Keratinocyte (primary cell): ENCODE measurements around the gene WDR11.

ENCODE experiments used
- CTCF ChIP-seq, 3 experiments: IDR thresholded peaks in 1 of 3; conservative IDR thresholded peaks in 1 of 3; optimal IDR thresholded peaks in 1 of 3; 2 replicates in 2 of 3; 3 replicates in 1 of 3; pipeline versions ENCODE3 to v1.5.1; 2011; ENCODE audit warnings: low read length in 3 of 3, mild to moderate bottlenecking in 3 of 3, moderate library complexity in 2 of 3, control low read depth in 1 of 3, inconsistent platforms in 1 of 3; ENCODE audit not compliant: insufficient read depth in 2 of 3; ENCODE audit errors: extremely low read depth in 1 of 3
- EZH2 ChIP-seq: IDR thresholded peaks from one replicate; pipeline ENCODE4 v1.6.1; 2012; ENCODE audit warnings: inconsistent platforms, mild to moderate bottlenecking, low read length, moderate library complexity

- TF ChIP-seq CTCF (optimal IDR thresholded peaks at IDR 0.05 in 1 of 3, IDR thresholded peaks at IDR 0.05 in 1 of 3, conservative IDR thresholded peaks at IDR 0.05 in 1 of 3; ENCODE audit: extremely low read depth in 1 of 3, insufficient read depth in 2 of 3, low read length in 3 of 3): no peak
- no peak for TF ChIP-seq EZH2
Measured at GRCh38 chr10:120905268-120905667, 54.1 kb downstream of the WDR11 start.
